Neuron (in vitro differentiated cells): Measurements from ENCODE around the gene TSPAN15.
"Not testable (repeated sequence)": the region's sequence is repeated elsewhere in the genome, so short reads cannot be mapped to it uniquely, and the experiment has no call there.

Experiments
- H2AFZ ChIP-seq: one replicate; pipeline ENCODE4 v1.6.1; 2013; ENCODE audit warnings: low read depth, mild to moderate bottlenecking, inconsistent platforms, low read length, moderate library complexity
- H3K27me3 ChIP-seq: one replicate; pipeline ENCODE4 v1.6.1; 2013; ENCODE audit warnings: low read length; ENCODE audit not compliant: insufficient read depth
- H3K36me3 ChIP-seq: one replicate; pipeline ENCODE4 v1.6.1; 2013; ENCODE audit warnings: low read length; ENCODE audit not compliant: insufficient read depth
- H3K4me1 ChIP-seq: one replicate; pipeline ENCODE4 v1.6.1; 2013; ENCODE audit warnings: low read length; ENCODE audit not compliant: insufficient read depth
- H3K4me3 ChIP-seq: 2 replicates; pipeline ENCODE4 v1.5.1; 2013; ENCODE audit warnings: mild to moderate bottlenecking, low read length, moderate library complexity
- H3K9me3 ChIP-seq: one replicate; pipeline ENCODE4 v1.6.1; 2013; ENCODE audit warnings: low read length

TSPAN15 gene

DNA sequence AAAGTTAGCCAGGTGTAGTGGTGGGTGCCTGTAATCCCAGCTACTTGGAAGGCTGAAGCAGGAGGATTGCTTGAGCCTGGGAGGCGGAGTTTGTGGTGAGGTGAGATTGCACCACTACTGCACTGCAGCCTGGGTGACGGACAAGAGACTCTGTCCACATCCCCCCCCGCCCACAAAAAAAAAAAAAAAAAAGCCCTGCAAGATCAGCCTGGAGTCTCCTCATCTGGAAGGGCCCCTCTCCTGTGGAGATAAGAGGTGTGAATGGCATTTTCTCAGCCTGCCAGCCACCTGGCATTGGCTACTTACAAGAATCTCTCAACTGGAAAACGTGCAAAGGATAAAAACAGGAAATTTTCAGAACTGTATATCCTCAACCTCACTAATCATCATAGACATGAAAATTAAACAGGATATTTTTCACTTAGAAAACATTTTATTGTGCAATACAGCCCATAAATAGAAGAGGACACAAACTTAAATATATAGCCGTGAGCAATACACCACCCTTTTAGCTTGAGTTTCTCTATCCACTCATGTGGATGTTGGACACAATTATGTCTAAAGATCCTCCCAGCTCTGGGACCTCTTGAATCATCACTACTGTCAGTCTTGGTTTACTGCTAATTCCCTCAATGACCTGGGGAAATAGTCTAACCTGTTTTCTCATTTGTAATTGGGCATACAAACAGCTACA lies 11.3 kb upstream of the TSPAN15 start:
- Histone ChIP-seq H2AFZ (no peak overlapping the region), H3K36me3 (no peaks in the 10 kb centered on the region), H3K27me3 (peaks cover 25% of the 10 kb centered on the region), H3K9me3 (no peaks in the 10 kb centered on the region), H3K4me3 (no peak overlapping the region), H3K4me1 (no peaks in the 10 kb centered on the region)

DNA sequence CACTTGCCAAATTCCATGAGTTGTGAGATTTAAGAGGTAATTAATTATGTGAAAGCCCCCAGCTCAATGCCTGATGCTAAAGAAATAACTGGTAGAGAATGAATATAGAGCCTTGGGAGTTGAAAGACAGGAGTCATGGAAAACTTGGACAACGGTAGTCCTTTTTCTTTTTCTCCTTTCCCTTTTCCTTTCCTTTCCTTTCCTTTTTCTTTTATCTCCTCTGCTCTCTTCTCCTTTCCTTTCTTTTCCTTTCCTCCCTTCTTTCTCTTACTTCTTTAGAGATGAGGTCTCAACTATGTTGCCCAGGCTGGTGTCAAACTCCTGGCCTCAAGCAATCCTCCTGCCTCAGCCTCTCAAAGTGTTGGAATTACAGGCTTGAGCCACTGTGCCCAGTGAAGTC lies 7.9 kb upstream of the TSPAN15 start:
- Histone ChIP-seq H3K4me3 (no peak overlapping the region), H2AFZ (no peak overlapping the region), H3K4me1 (no peaks in the 10 kb centered on the region), H3K36me3 (no peaks in the 10 kb centered on the region), H3K27me3 (peaks cover 16% of the 10 kb centered on the region), H3K9me3 (no peaks in the 10 kb centered on the region)

DNA sequence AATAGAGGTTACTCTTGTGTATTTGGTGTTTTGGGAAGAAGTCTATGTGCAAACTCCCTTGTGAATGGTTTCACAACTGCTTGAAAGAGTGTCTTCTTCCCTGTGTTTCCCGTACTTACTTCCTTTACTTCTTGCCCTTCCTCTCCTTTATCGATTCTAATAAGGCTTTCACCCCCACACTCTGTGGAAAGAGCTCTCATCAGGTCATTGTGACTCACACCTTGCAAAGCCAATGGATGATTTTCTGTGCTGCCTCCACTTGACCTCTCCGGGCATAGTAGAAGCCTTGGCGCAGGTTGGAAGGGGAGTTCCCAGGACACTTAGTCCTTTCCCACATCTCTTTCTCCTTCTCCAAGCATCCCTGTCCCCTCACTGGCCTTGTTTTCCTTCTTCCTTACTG lies 6.2 kb upstream of the TSPAN15 start:
- H3K4me3 ChIP-seq = no peak overlapping the region
- no peak overlapping the region for H2AFZ ChIP-seq
- no peaks in the 10 kb centered on the region for H3K4me1 ChIP-seq
- H3K36me3 ChIP-seq = no peaks in the 10 kb centered on the region
- no peaks in the 10 kb centered on the region for H3K9me3 ChIP-seq
- H3K27me3 ChIP-seq = peaks cover 14% of the 10 kb centered on the region

DNA sequence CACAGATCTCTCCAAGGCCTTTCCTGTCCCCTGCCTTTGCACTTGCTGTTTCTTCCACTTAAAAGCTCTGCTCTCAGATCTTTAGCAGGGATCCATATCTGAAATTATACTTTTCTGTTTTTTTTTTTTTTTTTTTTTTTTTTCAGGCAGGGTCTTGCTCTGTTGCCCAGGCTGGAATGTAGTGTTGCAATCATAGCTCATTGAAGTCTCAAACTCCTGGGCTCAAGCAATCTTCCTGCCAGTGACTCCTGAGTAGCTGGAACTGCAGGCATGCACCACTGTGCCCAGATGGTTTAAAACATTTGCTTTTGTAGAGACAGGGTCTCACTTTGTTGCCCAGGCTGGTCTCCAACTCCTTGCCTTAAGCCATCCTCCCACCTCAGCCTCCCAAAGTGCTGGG lies 5.0 kb upstream of the TSPAN15 start:
- H3K36me3 ChIP-seq = no peaks in the 10 kb centered on the region
- no peak overlapping the region for H2AFZ ChIP-seq
- H3K4me1 ChIP-seq = peaks cover 5% of the 10 kb centered on the region
- peaks cover 8% of the 10 kb centered on the region for H3K27me3 ChIP-seq
- no peaks in the 10 kb centered on the region for H3K9me3 ChIP-seq
- no peak overlapping the region for H3K4me3 ChIP-seq

DNA sequence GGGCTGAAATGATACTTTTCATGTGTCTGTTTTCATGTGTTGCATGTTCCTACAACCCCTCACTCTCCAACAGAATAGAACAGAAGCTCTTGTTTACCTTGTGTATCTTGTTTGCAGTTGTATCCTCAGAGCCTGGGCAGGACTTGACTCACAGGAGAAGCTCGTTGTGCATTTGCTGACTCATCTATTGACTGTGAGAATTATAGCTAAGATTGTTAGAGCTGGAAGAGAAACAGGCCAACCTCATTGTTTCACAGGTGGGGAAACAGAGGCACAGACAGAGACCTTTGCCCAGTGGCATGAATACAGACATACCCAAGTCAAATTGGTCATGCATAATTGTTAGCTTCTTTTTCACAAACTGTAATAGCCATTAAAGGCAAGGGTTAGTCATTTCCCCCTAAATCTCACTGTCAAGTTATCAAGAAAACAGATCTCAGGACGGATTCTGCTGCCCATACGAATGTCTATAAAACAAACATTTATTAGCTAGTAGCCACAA lies 4.6 kb upstream of the TSPAN15 start:
- Histone ChIP-seq H3K4me1 (peaks cover 5% of the 10 kb centered on the region), H2AFZ (no peak overlapping the region), H3K9me3 (no peaks in the 10 kb centered on the region), H3K36me3 (no peaks in the 10 kb centered on the region), H3K4me3 (no peak overlapping the region), H3K27me3 (peaks cover 5% of the 10 kb centered on the region)

DNA sequence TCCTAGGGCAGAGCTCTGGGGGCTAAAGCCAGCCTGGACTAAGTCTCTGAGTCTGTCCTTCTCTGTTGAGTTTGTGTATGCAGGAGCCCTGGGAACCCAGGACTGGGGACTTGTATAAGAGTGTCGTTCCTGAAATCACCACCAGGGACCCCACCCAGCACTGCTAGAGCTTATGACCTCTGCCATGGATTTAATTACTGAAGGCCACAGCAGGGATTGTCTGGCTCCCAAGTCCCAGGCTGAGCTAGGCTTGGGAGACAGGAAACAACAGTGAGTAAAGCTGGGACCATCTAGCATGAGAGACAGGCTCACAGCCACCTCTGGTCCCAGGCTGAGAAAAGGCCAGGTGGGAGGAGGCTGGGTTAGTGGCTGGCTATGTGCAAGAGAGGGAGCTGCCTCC lies 1.4 kb upstream of the TSPAN15 start:
- Histone ChIP-seq H3K4me3 (no peak overlapping the region), H3K36me3 (no peaks in the 10 kb centered on the region), H3K9me3 (no peaks in the 10 kb centered on the region), H3K4me1 (peaks cover 9% of the 10 kb centered on the region), H3K27me3 (peaks cover 7% of the 10 kb centered on the region), H2AFZ (no peak overlapping the region)

DNA sequence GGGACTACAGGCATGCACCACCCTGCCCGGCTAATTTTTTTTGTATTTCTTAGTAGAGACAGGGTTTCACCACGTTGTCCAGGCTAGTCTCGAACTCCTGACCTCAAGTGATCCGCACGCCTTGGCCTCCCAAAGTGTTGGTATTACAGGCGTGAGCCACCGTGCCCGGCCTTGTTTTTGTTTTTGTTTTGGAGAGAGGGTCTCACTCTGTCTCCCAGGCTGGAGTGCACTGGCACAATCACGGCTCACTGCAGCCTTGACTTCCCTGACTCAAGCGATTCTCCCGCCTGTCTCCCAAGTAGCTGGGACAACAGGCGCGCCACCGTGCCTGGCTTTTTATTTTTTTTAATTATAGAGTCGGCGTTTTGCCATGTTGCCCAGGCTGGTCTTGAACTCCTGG lies 870 bp upstream of the TSPAN15 start:
- not testable (repeated sequence) for H3K27me3 ChIP-seq, H3K36me3 ChIP-seq, H3K9me3 ChIP-seq, H3K4me1 ChIP-seq, H2AFZ ChIP-seq, H3K4me3 ChIP-seq

DNA sequence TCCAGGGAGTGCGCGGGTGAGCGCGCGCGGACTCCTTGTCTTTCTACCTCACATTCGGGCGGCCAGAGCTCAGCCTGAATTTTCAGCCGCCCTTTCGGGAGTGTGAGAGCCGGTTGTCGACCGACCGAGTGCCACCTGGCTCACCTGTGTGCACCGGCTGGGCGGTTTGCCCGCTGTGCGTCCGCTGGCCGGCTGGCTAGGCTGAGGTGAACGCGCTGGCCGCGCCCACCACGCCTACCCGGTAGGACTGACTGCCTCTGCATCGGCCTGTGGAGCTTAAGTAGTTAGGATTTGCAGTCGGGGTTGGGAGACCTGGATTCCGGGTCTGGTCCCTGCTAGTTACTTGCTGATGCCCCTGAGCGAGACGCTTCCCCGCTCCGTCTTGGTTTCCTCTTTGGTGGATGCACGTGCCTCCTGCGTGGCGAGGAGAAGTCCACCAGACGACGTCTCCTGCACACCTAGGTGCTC lies 553 bp downstream of the TSPAN15 start:
- H3K9me3 ChIP-seq = no peaks in the 10 kb centered on the region
- peak overlapping the region; percentile 71 for H3K4me3 ChIP-seq
- H3K4me1 ChIP-seq = peaks cover 9% of the 10 kb centered on the region
- peaks cover 7% of the 10 kb centered on the region for H3K27me3 ChIP-seq
- no peaks in the 10 kb centered on the region for H3K36me3 ChIP-seq
- H2AFZ ChIP-seq = peak overlapping the region; percentile 74

DNA sequence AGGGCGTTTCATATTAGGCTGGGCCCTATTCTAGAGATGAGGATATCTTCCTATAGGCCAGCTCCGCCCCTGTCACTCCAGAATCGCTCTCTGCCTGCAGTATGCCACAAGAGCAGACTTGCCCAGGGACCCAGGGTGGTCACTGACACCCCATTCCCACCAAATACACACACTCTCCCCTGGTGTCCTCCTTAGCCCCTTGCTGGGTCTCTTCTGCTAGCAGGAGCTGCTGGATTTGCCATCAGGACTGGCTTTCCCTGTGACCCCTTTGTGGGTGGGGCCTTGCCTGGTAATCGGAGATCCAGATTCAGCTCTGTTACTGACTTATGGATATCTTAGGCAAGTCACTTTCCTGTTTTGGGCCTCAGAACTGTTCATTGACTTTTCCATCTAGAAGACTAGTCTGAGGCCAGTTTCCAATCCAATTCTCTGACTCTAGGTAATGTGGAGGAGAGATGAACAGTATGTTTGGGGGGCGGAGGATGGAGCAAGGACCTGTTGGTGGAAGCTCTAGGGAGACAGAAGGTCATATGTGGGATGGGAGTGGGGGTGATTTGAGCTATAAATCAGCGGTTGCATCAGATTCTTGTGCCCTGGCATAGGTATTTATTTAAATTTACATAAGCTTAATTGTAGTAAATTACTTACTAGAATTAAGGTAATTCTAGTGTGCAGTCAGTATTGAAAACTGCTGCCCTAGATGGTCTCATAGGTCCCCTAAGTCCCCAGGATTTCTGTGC lies 1.6 kb downstream of the TSPAN15 start:
- H3K9me3 ChIP-seq = no peaks in the 10 kb centered on the region
- no peak overlapping the region for H2AFZ ChIP-seq
- peaks cover 9% of the 10 kb centered on the region for H3K4me1 ChIP-seq
- H3K4me3 ChIP-seq = no peak overlapping the region
- H3K36me3 ChIP-seq = no peaks in the 10 kb centered on the region
- H3K27me3 ChIP-seq = peaks cover 7% of the 10 kb centered on the region

DNA sequence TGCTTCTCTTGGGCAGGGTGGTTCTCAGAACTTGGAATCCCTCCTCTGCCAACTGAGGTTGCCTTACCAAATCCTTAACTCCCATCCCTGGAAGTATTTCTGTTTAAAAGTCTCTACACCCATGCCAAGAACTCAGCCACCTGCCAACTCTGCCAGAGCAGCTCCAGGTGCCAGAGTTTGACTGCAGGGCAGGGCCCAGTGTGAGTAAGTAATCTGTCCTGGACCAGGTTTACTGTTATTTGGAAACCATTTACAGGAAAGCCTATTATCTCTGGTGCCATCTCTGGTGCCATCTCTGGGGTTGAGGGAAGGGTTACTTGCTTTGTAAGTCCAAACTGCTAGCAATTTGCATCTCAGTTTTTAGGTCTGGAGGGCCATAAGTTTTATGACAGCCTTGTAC lies 2.5 kb downstream of the TSPAN15 start:
- H2AFZ ChIP-seq = no peak overlapping the region
- H3K9me3 ChIP-seq = no peaks in the 10 kb centered on the region
- peaks cover 13% of the 10 kb centered on the region for H3K4me1 ChIP-seq
- no peaks in the 10 kb centered on the region for H3K36me3 ChIP-seq
- H3K27me3 ChIP-seq = peaks cover 7% of the 10 kb centered on the region
- no peak overlapping the region for H3K4me3 ChIP-seq

DNA sequence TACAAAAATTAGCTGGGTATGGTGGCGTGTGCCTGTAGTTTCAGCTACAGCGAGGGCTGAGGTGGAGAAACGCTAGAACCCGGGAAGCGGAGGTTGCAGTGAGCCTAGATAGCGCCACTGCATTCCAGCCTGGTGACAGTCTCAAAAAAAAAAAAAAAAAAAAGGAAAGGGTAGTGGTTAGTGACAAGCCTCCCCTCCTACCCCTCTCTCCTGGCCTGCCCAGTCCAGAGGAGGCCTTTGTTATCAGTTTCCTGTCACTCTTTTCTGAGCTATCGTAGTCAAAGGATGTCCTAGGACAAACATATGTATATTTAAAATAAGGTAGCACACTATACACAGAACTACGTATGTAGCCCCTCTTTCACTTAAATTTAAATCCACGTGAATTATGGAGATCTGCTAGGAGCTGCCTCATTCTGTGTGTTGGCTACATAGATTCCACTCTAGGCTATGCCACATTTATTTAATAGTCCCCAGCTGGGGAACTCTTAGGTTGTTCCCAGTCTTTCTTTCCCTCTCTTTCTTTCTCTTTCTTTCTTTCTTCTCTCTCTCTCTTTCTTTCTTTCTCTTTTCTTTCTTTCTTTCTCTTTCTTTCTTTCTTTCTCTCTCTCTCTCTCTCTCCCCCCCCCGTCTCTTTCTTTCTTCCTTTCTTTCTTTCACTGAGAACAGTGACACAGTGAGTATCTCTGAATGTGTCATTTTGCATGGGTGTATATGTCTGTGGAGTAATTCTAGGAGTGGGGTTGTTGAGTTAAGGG lies 3.9 kb downstream of the TSPAN15 start:
- Histone ChIP-seq H3K27me3 (peaks cover 7% of the 10 kb centered on the region), H3K4me1 (peaks cover 13% of the 10 kb centered on the region), H3K4me3 (no peak overlapping the region), H3K9me3 (no peaks in the 10 kb centered on the region), H3K36me3 (no peaks in the 10 kb centered on the region), H2AFZ (no peak overlapping the region)

DNA sequence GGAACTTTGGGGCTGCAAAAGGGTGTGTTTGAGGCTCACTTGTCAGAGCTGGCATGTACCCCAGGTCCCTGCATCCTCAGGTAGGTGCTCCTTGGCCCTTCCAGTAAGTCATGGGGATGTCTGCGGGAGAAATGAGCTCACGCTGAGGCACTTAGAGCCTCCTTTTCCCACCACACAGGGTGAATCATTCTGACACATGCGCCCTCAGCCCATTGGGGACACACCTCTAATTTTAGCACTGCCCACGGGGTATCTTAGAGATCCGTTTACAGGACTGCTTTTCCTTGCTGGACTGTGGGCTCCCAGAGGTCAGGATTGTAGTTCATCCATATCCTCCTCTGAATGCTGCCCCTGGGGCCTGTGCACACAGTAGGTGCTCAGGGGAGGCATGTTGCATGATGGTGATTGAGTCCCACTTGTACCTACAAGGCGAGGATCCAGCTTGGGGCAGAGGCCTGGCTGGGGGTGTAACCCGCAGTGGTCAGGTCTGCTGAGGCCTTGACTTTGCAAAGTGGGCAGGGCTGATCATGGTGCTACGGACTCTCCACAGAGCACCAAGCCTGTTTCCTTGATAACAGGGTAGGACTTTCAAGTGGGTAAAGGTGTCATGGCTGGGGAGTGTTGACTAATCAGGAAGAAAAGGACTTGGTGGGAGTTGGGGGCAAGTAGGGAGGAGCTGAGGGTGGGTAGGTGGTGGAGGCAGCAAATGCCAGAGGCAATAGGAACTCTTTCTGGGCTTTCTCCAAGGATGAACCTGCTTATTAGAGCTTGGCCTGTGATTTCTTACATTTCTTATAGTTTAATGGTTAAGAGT lies 5.8 kb downstream of the TSPAN15 start:
- Histone ChIP-seq H3K9me3 (no peaks in the 10 kb centered on the region), H2AFZ (no peak overlapping the region), H3K27me3 (peaks cover 3% of the 10 kb centered on the region), H3K4me1 (peaks cover 4% of the 10 kb centered on the region), H3K36me3 (no peaks in the 10 kb centered on the region), H3K4me3 (no peak overlapping the region)
